Osteocyte (in vitro differentiated cells): ENCODE data around the gene CTDSPL. TPM values are rescaled to one million over a fixed set of nuclear protein-coding genes. Genes with fewer than 3 reads are reported as not detected.

Source experiments
- DNase-seq: peaks from one replicate; pipeline ENCODE4 v3.0.0; 2021; ENCODE audit warnings: mixed read lengths; ENCODE audit not compliant: unreplicated experiment; ENCODE audit errors: extremely low spot score
- H3K27ac Mint-ChIP-seq: one replicate; pipeline ENCODE4 v1.8.0; 2021; ENCODE audit warnings: mild to moderate bottlenecking, mixed read lengths; ENCODE audit not compliant: unreplicated experiment
- H3K27me3 Mint-ChIP-seq: one replicate; pipeline ENCODE4 v1.8.0; 2021; ENCODE audit warnings: mixed read lengths; ENCODE audit not compliant: unreplicated experiment
- H3K36me3 Mint-ChIP-seq: one replicate; pipeline ENCODE4 v1.8.0; 2021; ENCODE audit warnings: mixed read lengths; ENCODE audit not compliant: unreplicated experiment
- H3K4me1 Mint-ChIP-seq: one replicate; pipeline ENCODE4 v1.8.0; 2021; ENCODE audit warnings: mixed read lengths; ENCODE audit not compliant: unreplicated experiment
- H3K4me3 Mint-ChIP-seq: one replicate; pipeline ENCODE4 v1.8.0; 2021; ENCODE audit warnings: mild to moderate bottlenecking, moderate library complexity, mixed read lengths; ENCODE audit not compliant: unreplicated experiment
- H3K9me3 Mint-ChIP-seq: one replicate; pipeline ENCODE4 v1.8.0; 2021; ENCODE audit warnings: mixed read lengths; ENCODE audit not compliant: unreplicated experiment
- CTCF ChIP-seq: fragments of 200-600 bp; sonication (generic); IDR thresholded peaks from 2 replicates; pipeline ENCODE4 v1.5.0; 2021; ENCODE audit warnings: antibody characterized with exemption, mild to moderate bottlenecking, moderate library complexity
- total RNA-seq: library from RNA; stranded (reverse); gene quantifications from 2 replicates; pipeline ENCODE4 v1.2.1, GENCODE V29; 2021

The CTDSPL gene
- total RNA-seq, 1 donor from 2014 or later = 71.6 TPM

DNA sequence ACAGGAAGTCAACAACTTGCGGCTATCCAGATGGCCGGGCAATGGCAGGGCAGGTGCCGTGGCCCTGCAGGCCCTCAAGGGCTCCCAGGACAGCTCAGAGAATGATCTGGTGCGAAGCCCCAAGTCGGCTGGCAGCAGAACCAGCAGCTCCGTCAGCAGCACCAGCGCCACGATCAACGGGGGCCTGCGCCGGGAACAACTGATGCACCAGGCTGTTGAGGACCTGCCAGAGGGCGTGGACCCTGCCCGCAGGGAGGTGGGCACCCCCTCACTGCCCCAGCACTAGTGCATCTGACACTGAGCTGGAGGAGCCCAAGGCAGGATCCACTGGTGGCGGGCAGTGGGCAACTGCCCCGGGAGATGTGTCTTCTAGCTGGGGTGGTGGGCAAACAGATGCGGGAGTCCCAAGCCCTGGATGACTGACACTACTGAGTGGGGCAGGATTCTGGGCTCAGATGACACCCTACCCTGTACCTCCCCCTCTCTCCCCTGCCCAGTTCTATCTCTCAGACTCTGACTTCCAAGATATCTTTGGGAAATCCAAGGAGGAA lies 144.8 kb downstream of the CTDSPL start:
- peaks cover 4% of the 10 kb centered on the region for H3K36me3 Mint-ChIP-seq
- H3K27me3 Mint-ChIP-seq = no peaks in the 10 kb centered on the region
- peaks cover 2% of the 10 kb centered on the region for H3K4me1 Mint-ChIP-seq
- H3K9me3 Mint-ChIP-seq = no peaks in the 10 kb centered on the region
- DNase-seq = no peak
- H3K27ac Mint-ChIP-seq = no peak overlapping the region
- no peak for TF ChIP-seq CTCF
- no peak overlapping the region for H3K4me3 Mint-ChIP-seq

- TF ChIP-seq CTCF = no peak
- no peak overlapping the region for H3K4me3 Mint-ChIP-seq
- H3K9me3 Mint-ChIP-seq = no peaks in the 10 kb centered on the region
- H3K27me3 Mint-ChIP-seq = no peaks in the 10 kb centered on the region
- DNase-seq = no peak
- H3K36me3 Mint-ChIP-seq = peaks cover 4% of the 10 kb centered on the region
- H3K4me1 Mint-ChIP-seq = peaks cover 2% of the 10 kb centered on the region
- no peak overlapping the region for H3K27ac Mint-ChIP-seq
Observed at GRCh38 chr3:38007754-38008090, 146.0 kb downstream of the CTDSPL start.

GRCh38 chr3:38008191-38008701 lies 146.6 kb downstream of the CTDSPL start:
- Mint-ChIP-seq H3K9me3 (no peaks in the 10 kb centered on the region), H3K27me3 (no peaks in the 10 kb centered on the region), H3K4me3 (no peak overlapping the region), H3K36me3 (peaks cover 4% of the 10 kb centered on the region), H3K4me1 (peaks cover 2% of the 10 kb centered on the region), H3K27ac (no peak overlapping the region)
- DNase-seq = no peak
- no peak for TF ChIP-seq CTCF

GRCh38 chr3:38008971-38009580 lies 147.4 kb downstream of the CTDSPL start:
- Mint-ChIP-seq H3K9me3 (no peaks in the 10 kb centered on the region), H3K4me3 (no peak overlapping the region), H3K27me3 (no peaks in the 10 kb centered on the region), H3K27ac (no peak overlapping the region), H3K4me1 (peaks cover 2% of the 10 kb centered on the region), H3K36me3 (peaks cover 4% of the 10 kb centered on the region)
- TF ChIP-seq CTCF = no peak
- no peak for DNase-seq

- Mint-ChIP-seq H3K4me3 (no peak overlapping the region), H3K4me1 (no peaks in the 10 kb centered on the region), H3K9me3 (no peaks in the 10 kb centered on the region), H3K27ac (no peak overlapping the region), H3K27me3 (no peaks in the 10 kb centered on the region), H3K36me3 (peaks cover 8% of the 10 kb centered on the region)
- no peak for DNase-seq
- TF ChIP-seq CTCF = no peak
Observed at GRCh38 chr3:38009807-38010591, 148.3 kb downstream of the CTDSPL start.
